T-cell (primary cell): Measurements from ENCODE around the gene OR6V1. TPM values are rescaled to one million over a fixed set of nuclear protein-coding genes. Genes with fewer than 3 reads are reported as not detected.

Source experiments
- ATAC-seq, 4 experiments: fragments of 200-7000 bp in 3 of 4; fragments of 150-1000 bp in 1 of 4; cut with Tn5 transposase; replicated peaks in 1 of 4; 1 replicate in 3 of 4; 2 replicates in 1 of 4; pipeline ENCODE4 v1.10.0; 2021; ENCODE audit warnings: moderate library complexity in 3 of 4, mild to moderate bottlenecking in 2 of 4, moderate number of reproducible peaks in 1 of 4
- CTCF ChIA-PET, 2 donors: fragments of 300-600 bp; sonication (Branson Sonifier 250); formaldehyde crosslinking; loops; one replicate each; lab custom pipeline; 2022; ENCODE audit warnings: antibody characterized with exemption in 2 of 2; lab: Charles Lee
- POLR2A ChIA-PET, 2 donors: fragments of 300-600 bp; sonication (Branson Sonifier 250); formaldehyde crosslinking; loops; one replicate each; lab custom pipeline; 2022; ENCODE audit warnings: antibody characterized with exemption in 2 of 2; lab: Charles Lee
- DNase-seq, 35 experiments: peaks; one replicate each; pipeline versions ENCODE4 v3.0.0 to v3.0.0-alpha.2; 2013 to 2023
- H3K27ac ChIP-seq: one replicate; pipeline ENCODE4 v1.5.1; 2013; ENCODE audit warnings: low read length
- H3K27me3 ChIP-seq, 2 experiments: replicated peaks in 1 of 2; 1 replicate in 1 of 2; 2 replicates in 1 of 2; pipeline versions ENCODE4 v1.6.1 to v1.7.0; 2013; ENCODE audit warnings: low read length in 1 of 2, mixed read lengths in 1 of 2; ENCODE audit not compliant: control insufficient read depth in 2 of 2, insufficient read depth in 2 of 2; ENCODE audit errors: extremely low read depth in 1 of 2
- H3K36me3 ChIP-seq, 2 donors: 1 replicate in 1 of 2; 2 replicates in 1 of 2; pipeline versions ENCODE4 v1.6.1 to v1.7.0; 2013; ENCODE audit warnings: low read length in 1 of 2; ENCODE audit not compliant: control insufficient read depth in 2 of 2, insufficient read depth in 1 of 2; ENCODE audit errors: extremely low read depth in 1 of 2
- H3K4me1 ChIP-seq, 2 experiments: 1 replicate in 1 of 2; 2 replicates in 1 of 2; pipeline versions ENCODE4 v1.6.1 to v1.7.0; 2013; ENCODE audit warnings: low read length in 2 of 2, mixed read lengths in 1 of 2; ENCODE audit not compliant: insufficient read depth in 2 of 2, control insufficient read depth in 1 of 2; ENCODE audit errors: extremely low read depth in 1 of 2
- H3K4me3 ChIP-seq, 2 donors: 1 replicate in 1 of 2; 2 replicates in 1 of 2; pipeline versions ENCODE4 v1.5.1 to v1.7.0; 2013; ENCODE audit warnings: mild to moderate bottlenecking in 2 of 2, low read length in 1 of 2, moderate library complexity in 1 of 2; ENCODE audit not compliant: control insufficient read depth in 1 of 2; ENCODE audit errors: extremely low read depth in 1 of 2
- H3K9me3 ChIP-seq: 2 replicates; pipeline ENCODE4 v1.7.0; 2013
- H3K27ac Mint-ChIP-seq, 2 donors: one replicate each; pipeline ENCODE4 v1.8.0; 2020 to 2021; ENCODE audit warnings: mild to moderate bottlenecking in 2 of 2, mixed read lengths in 2 of 2
- H3K27me3 Mint-ChIP-seq, 2 donors: one replicate each; pipeline ENCODE4 v1.8.0; 2021 to 2022; ENCODE audit warnings: mixed read lengths in 2 of 2
- H3K36me3 Mint-ChIP-seq: one replicate; pipeline ENCODE4 v1.8.0; 2021; ENCODE audit warnings: mixed read lengths
- H3K4me1 Mint-ChIP-seq, 3 donors: one replicate each; pipeline ENCODE4 v1.8.0; 2020 to 2022; ENCODE audit warnings: mixed read lengths in 3 of 3, mild to moderate bottlenecking in 1 of 3
- H3K4me3 Mint-ChIP-seq, 3 donors: one replicate each; pipeline ENCODE4 v1.8.0; 2020 to 2022; ENCODE audit warnings: mild to moderate bottlenecking in 3 of 3, mixed read lengths in 3 of 3, moderate library complexity in 3 of 3
- H3K9me3 Mint-ChIP-seq, 3 donors: one replicate each; pipeline ENCODE4 v1.8.0; 2020 to 2022; ENCODE audit warnings: mixed read lengths in 3 of 3
- WGBS: methylation state at CpG from one replicate; pipeline ENCODE4 v1.1.5; 2013; ENCODE audit warnings: missing lambda C conversion rate; ENCODE audit not compliant: insufficient coverage; 5-methylcytosine and 5-hydroxymethylcytosine counted together
- total RNA-seq, 35 experiments: library from RNA in 6 of 35; stranded (reverse) in 6 of 35; fragments of 120-200 nt in 1 of 35; gene quantifications; one replicate each; pipeline versions ENCODE4 v1.2.1 to v1.2.4 and lab custom pipeline; 2013 to 2026

Gene OR6V1, protein sequence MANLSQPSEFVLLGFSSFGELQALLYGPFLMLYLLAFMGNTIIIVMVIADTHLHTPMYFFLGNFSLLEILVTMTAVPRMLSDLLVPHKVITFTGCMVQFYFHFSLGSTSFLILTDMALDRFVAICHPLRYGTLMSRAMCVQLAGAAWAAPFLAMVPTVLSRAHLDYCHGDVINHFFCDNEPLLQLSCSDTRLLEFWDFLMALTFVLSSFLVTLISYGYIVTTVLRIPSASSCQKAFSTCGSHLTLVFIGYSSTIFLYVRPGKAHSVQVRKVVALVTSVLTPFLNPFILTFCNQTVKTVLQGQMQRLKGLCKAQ
- not detected for total RNA-seq
- not detected for total RNA-seq (2013)
- total RNA-seq (lab: John Stamatoyannopoulos, UW): 0 reads per million in 29 experiments

DNA sequence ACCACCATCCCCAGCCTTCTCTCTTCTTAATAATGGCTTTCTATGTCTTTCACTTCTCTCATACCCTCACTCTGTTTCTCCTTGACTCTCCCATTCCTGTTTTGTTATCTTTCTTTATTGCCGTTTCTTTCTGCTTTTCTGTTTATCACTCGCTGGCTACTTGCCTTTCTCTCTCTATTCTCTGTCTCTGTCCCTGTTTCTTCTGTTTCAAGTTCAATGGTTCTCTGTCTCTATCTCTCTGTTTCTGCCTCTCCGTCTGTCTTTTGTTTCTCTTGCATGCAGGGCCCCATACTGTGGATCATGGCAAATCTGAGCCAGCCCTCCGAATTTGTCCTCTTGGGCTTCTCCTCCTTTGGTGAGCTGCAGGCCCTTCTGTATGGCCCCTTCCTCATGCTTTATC, at the start of gene OR6V1:
TSS of gene OR6V1 (plus strand) at position 301 of the 400 bp plus-strand sequence. CDS start at position 301, 0 bp downstream.
- Histone ChIP-seq H3K9me3 (no peaks in the 10 kb centered on the region), H3K36me3 (no peaks in the 10 kb centered on the region), H3K4me1 (no peaks in the 10 kb centered on the region), H3K27me3 (peaks cover 0 to 13% of the 10 kb centered on the region in 2 experiments), H3K4me3 (no peak within 1 kb of the TSS), H3K27ac (no peak within 1 kb of the TSS)
- Mint-ChIP-seq H3K9me3 (peaks cover 0 to 5% (median 0%) of the 10 kb centered on the region in 3 donors), H3K4me3 (no peak within 1 kb of the TSS), H3K27me3 (peaks cover 11 to 14% of the 10 kb centered on the region in 2 donors), H3K36me3 (no peaks in the 10 kb centered on the region), H3K27ac (no peak within 1 kb of the TSS), H3K4me1 (no peaks in the 10 kb centered on the region)
- DNase-seq: no peak
- ChIA-PET CTCF (no interaction called here), POLR2A (no interaction called here)
- WGBS: 83% methylated on average over 4 of the region's 4 CpGs
- no peak for ATAC-seq

DNA sequence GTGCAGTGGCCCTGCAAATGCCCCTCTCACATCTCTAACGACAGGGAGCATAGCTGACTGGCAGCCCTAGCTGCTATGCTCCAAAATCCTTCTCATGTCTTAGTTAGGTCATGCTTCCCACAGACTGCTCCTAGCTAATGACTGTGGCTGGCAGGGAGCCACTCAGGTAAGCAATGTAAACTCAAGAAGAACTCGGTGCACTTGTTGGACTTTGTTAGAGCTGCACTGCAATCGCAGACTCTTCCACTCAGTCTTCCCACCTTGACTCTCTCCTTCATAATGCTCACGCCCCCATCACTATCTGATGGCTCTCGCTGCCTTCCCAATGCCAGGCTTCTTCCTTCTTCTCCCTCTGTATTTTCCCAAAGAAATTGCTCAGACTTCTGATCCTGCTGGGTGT, 49.2 kb upstream of the OR6V1 start:
- peaks cover 3% of the 10 kb centered on the region for H3K9me3 ChIP-seq
- H3K27ac ChIP-seq: no peak overlapping the region
- H3K4me3 ChIP-seq: peak overlapping the region in 1 of 2 donors; percentile 28
- Mint-ChIP-seq H3K36me3 (no peaks in the 10 kb centered on the region), H3K9me3 (no peaks in the 10 kb centered on the region), H3K4me1 (peaks cover 7 to 8% (median 7%) of the 10 kb centered on the region in 3 donors), H3K27ac (no peak overlapping the region), H3K4me3 (peak overlapping the region; percentile 63 to 75 (median 71)), H3K27me3 (peaks cover 2 to 3% of the 10 kb centered on the region in 2 donors)
- peaks cover 0 to 6% of the 10 kb centered on the region in 2 experiments for H3K27me3 ChIP-seq
- ATAC-seq: no peak
- CTCF ChIA-PET: interaction anchor here (0.5 to 6.4 kb wide), 24 partner anchors 8 to 699 kb away, joined by 3 to 49 read pairs (median 4); no protein-coding TSS in a partner anchor
- POLR2A ChIA-PET: no interaction called here
- H3K4me1 ChIP-seq: peaks cover 2 to 5% of the 10 kb centered on the region in 2 experiments
- 91% methylated on average over 4 of the region's 5 CpGs for WGBS
- no peak for DNase-seq
- no peaks in the 10 kb centered on the region for H3K36me3 ChIP-seq

DNA sequence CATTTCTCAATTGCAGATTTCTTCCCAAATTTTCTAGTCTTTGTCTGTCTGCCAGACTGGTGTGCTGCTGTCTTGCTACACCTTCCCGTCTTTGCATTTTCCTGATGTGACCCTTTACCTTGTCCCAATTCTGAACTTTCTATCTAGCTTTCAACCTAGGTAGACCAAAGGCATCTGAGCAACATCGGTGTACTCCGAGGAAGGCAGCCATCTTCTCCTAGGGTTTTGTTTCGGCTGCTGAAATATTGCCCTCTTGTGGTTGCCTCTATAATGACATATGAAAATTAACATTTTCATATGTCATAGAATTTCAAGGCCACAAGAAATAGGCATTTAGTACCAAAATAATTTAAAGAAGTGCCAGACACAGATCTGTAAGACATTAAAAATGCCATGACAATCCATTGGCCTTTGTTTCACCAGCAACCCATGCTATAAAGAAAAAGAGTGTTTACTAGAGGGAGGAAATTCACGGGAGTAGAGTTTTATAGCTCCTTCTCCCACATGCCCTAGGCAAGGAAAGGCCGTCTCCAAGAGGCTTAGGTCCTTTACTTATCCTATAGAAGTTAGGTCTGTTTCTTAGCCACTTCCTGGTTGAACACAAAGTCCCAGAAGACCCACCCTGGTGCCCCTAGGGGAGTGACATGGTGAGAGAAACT, 48.6 kb upstream of the OR6V1 start:
- Mint-ChIP-seq H3K27me3 (peaks cover 4 to 5% of the 10 kb centered on the region in 2 donors), H3K4me3 (peak overlapping the region; percentile 63 to 75 (median 71)), H3K27ac (peak overlapping the region; percentile 44 to 53), H3K9me3 (no peaks in the 10 kb centered on the region), H3K36me3 (no peaks in the 10 kb centered on the region), H3K4me1 (peaks cover 8 to 10% (median 9%) of the 10 kb centered on the region in 3 donors)
- Histone ChIP-seq H3K36me3 (no peaks in the 10 kb centered on the region), H3K4me1 (peaks cover 2 to 5% of the 10 kb centered on the region in 2 experiments), H3K27ac (no peak overlapping the region), H3K9me3 (peaks cover 3% of the 10 kb centered on the region), H3K27me3 (peaks cover 0 to 7% of the 10 kb centered on the region in 2 experiments), H3K4me3 (peak overlapping the region in 1 of 2 donors; percentile 28)
- ChIA-PET CTCF (interaction anchor here (0.5 to 6.4 kb wide), 26 partner anchors 9 to 1028 kb away, joined by 3 to 49 read pairs (median 4); no protein-coding TSS in a partner anchor), POLR2A (no interaction called here)
- peak; percentile 74 to 76 (median 75) for ATAC-seq
- 0% methylated on average over 1 of the region's 6 CpGs for WGBS
- DNase-seq: peak in 31 of 35 experiments; percentile 6 to 80 (median 25)

DNA sequence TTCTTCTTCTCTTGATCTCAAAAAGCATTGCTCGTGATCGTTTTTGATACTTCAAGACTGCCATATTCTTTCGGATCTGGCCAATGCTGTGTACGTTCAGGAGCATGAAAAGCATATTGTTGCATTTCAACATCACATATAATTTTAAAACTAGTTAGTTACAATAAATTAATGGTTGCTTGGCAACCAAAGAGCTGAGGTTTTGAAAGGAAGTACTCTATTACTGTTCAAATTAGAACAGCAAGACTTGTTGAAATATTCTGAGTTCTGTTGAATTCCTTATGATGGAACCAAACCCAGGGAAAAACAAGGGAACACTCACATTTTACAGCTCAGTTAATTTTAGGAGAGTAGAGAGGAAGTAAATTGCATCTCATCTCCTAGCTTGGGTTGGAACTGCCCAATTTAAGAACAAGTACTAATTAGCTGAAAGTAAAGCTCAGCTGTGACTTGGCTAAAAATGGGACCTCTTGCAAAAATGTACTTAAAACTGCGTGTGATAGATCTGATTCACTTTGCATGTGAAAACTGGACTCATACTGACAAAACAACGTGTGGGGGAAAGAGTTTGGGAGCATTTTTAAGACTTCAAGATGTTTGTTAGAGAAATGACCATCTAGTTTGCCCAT, 46.4 kb upstream of the OR6V1 start:
- POLR2A ChIA-PET: no interaction called here
- no peak overlapping the region for H3K27ac ChIP-seq
- DNase-seq: no peak
- no peak overlapping the region for H3K4me3 Mint-ChIP-seq
- ATAC-seq: no peak
- H3K36me3 ChIP-seq: no peaks in the 10 kb centered on the region
- peaks cover 3% of the 10 kb centered on the region for H3K9me3 ChIP-seq
- peaks cover 4 to 5% of the 10 kb centered on the region in 2 donors for H3K27me3 Mint-ChIP-seq
- H3K27ac Mint-ChIP-seq: no peak overlapping the region
- no peak overlapping the region for H3K4me3 ChIP-seq
- H3K27me3 ChIP-seq: peaks cover 0 to 7% of the 10 kb centered on the region in 2 experiments
- 71% methylated on average over 1 of the region's 6 CpGs for WGBS
- H3K36me3 Mint-ChIP-seq: no peaks in the 10 kb centered on the region
- CTCF ChIA-PET: interaction anchor here (0.6 to 10.2 kb wide), 14 partner anchors 9 to 692 kb away, joined by 3 to 111 read pairs (median 4); no protein-coding TSS in a partner anchor
- peaks cover 8 to 10% (median 9%) of the 10 kb centered on the region in 3 donors for H3K4me1 Mint-ChIP-seq
- peaks cover 2 to 5% of the 10 kb centered on the region in 2 experiments for H3K4me1 ChIP-seq
- no peaks in the 10 kb centered on the region for H3K9me3 Mint-ChIP-seq

DNA sequence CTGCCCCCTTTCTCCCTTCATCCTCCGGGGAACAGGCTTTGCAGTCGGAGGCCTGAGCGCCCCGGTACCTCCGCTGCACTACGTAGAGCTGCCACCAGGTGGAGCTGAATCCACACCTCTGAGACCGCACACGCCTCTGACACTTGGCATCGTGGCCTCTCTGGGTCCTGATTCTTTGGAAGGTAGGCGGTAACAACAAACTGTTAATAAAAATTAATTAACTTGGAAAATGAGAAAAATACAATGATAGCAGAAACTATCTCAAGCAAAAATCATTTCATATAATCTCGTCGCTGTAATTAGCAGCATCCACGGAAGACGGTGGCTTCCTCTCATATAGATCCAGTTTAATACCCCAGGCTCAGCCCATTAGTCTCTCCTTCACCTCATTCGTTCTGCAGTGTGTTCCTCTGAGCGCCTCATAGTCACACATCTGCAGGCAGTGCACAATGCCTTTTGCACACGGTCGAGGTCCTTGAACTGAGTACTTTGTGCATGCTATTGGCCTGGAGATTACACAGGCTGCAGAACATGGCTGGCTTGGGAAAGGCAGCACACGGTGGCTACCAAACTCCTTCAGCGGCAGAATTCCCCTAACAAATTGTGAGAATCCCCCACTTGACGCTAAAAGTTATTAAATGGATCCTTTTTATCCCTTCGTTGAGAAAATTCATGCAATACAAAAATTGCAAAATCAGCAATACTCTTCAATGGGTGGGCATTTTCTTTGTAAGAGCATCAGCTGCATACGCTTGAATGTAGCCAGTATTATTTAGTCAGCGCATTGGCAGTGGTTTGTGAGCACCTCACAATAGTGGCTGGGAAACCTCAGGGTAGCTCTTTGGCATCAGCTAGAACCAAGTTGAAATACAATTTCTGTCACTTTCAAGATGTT, 43.9 kb upstream of the OR6V1 start:
- no peaks in the 10 kb centered on the region for H3K36me3 Mint-ChIP-seq
- H3K9me3 ChIP-seq: no peaks in the 10 kb centered on the region
- peak; percentile 48 to 91 (median 75) for DNase-seq
- peaks cover 0 to 7% of the 10 kb centered on the region in 2 experiments for H3K27me3 ChIP-seq
- H3K4me1 Mint-ChIP-seq: peaks cover 4 to 7% (median 5%) of the 10 kb centered on the region in 3 donors
- no peak overlapping the region for H3K4me3 Mint-ChIP-seq
- H3K27ac Mint-ChIP-seq: no peak overlapping the region
- POLR2A ChIA-PET: no interaction called here
- CTCF ChIA-PET: interaction anchor here (0.5 to 10.2 kb wide), 19 partner anchors 9 to 681 kb away, joined by 3 to 111 read pairs (median 3); no protein-coding TSS in a partner anchor
- WGBS: 61% methylated on average over 18 of the region's 24 CpGs
- ATAC-seq: peak; percentile 85 to 94 (median 90)
- H3K27me3 Mint-ChIP-seq: peaks cover 5 to 10% of the 10 kb centered on the region in 2 donors
- no peaks in the 10 kb centered on the region for H3K9me3 Mint-ChIP-seq
- H3K36me3 ChIP-seq: no peaks in the 10 kb centered on the region
- H3K27ac ChIP-seq: no peak overlapping the region
- no peak overlapping the region for H3K4me3 ChIP-seq
- H3K4me1 ChIP-seq: peaks cover under 1 to 2% of the 10 kb centered on the region in 2 experiments
